NOMO-1 treated with dmso at 0.1 percent for 144 hours (cell line): ENCODE results near the gene C10orf71.

Experiments
- DNase-seq: peaks from one replicate; lab custom pipeline; 2025; ENCODE audit not compliant: unreplicated experiment; lab: John Stamatoyannopoulos, UW

Gene C10orf71, protein sequence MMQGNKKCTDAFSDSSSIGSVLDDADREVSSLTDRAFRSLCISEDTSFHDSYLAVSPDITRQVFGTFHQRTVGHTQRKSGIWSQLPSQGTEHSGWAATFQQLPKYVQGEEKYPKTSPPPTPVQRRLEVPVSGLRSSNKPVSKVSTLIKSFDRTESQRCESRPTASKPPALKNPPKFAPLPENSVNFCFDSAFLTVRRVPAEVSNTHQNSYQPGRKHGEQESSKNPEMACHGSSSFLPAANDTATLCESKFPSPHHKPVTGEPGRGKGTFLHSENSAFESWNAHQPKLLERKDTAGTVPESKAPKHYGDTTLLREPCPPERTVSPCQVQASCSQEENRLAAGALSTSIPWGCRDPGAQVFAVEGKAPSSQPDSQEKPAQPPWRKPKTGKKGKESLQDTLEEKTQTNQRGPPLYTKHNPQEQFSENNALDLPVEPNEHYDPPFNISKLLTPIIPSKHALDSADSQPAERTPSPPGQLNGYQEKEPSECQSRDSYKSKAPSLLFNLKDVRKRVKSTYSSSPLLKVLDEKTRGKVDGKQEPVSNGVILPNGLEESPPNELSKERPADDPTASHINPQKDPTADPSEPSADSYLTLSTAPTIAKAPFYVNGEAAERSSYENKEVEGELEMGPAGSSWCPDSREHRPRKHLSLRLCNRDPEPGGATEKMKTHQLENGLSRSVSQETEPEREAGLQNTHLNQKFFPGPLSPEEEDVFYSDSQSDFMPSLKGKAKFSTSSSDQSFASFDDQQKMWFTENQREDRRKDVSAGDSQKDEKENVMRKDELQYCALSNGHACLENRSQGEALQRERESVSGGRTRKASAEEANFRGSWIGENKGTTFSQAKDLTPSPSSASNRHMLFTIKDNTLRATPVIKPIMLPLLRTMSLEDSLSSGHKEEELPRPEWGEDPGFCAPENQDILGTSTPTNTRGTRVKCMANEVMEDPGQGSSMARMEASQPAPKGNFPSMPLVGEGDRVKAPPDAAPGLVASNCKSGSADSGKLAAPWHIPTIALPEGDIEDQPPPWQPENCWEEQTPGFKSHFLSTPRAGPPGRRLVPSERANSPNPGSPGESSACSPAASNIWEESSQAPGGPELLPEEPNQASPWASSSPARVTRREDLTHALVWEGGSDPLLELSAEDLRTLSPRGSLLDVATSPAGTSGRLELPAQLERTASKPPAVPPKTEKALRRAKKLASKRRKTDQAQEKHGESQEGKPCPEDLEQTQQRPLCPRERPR (N-terminal part only)

DNA sequence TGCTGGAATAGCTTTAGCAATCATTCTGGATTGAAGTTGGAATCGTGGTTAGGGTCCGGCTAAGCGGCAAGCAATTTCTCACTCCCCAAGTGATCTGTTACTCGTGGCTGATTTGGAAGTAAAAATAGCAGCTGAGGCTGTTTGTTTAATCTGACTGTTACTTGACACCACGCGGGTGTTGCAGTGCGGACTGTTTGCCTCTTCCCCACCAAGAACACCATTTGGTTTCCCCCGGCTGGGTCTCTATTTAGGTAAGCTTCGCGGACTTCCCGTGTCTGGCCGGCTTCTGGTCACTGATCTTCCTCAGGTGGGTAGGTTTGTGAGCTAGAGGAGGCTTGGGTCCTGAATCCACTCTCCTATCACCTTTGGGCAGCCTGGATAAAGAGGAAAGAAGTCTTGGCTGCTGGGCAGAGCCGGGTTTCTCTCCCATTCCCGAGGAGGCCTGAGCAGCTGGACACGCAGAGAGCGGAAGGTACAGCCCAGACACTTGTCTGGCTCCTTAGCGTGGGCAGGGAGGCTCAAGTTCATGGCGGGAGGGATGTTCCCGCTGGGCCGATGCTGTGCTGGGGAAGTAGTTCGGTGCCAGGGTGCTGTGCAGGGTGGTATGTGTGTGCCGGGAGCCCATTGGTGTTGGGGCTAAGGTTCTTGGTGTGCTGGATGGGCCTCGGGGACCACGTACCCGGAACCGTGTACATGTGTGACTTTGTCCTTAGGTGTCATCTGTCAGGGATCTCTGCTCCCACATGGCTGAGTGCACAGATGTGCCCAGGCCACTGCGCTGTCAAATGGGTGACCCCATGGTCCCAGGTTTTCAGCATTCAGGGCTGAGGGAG is at the start of gene C10orf71:
TSS of gene C10orf71 (plus strand) at position 188 of the 833 bp plus-strand sequence. CDS start 23,376 bp downstream, outside the sequence.
- no peak for DNase-seq

DNA sequence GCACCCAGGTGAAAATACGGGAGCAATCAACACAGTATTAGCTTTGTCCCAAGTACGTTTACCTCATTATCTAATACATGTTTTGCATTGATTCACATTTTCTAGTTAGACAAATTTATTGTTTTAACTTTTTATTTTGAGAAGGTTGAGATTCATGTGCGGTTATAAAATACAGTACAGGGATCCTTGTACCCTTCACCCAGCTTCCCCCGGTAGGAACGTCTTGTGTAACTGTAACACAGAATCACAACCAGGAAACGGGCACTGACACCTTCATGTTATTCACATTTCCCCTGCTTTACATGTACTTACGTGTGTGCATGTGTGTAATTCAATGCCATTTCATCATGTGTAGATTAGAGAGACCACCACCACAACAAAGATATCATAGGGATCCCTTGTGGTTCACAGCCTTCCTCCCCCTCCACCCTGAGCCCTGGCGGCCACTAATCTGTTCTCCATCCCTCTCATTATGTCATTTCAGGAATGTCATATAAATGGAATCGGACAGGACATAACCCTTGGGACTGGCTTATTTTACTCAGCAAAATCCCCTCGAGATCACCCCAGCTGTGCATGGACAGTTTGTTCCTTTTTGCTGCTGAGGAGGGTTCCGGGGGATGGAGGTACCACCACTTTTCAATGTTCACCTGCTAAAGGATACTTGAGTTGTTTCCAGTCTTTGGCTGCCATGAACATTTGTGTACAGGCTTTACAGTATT is 46.5 kb upstream of the C10orf71 start:
- no peak for DNase-seq

DNA sequence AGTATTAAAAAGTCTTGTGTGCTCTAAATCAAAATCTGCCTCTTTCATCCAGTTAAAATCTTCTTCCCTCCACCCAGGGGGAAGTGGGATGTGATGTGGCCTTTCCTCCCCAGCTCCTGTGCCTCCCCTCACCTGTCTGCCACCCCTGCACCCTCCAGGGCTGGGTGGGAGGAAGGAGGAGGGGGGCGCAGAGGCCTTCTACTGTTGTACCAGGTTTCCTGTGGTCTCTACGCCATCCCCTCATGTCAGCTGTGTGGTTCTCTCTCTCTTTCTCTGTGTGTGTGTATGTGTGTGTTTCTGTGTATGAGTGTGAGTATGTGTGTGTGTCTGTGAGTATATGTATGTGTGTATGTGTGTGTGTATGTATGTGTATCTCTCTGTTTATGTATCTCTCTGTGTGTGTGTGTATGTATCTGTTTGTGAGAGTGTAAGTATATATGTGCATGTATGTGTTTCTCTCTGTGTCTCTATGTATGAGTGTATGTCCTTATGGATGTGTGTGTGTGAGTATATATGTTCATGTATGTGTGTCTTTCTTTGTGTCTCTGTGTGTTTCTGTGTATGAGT is 45.5 kb upstream of the C10orf71 start:
- DNase-seq, result no peak

DNA sequence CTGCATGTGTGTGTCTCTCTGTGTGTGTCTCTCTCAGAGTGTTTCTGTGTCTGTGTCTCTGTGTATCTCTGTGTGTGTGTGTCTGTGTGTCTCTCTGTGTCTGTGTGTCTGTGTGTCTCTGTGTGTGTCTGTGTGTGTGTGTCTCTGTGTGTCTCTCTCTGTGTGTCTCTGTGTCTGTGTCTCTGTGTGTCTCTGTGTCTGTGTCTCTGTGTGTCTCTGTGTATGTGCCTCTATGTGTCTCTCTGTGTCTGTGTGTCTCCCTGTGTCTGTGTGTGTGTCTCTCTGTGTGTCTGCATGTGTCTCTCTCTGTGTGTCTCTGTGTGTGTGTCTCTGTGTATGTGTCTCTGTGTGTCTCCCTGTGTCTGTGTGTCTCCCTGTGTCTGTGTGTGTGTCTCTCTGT is 44.8 kb upstream of the C10orf71 start:
- DNase-seq, result no peak

DNA sequence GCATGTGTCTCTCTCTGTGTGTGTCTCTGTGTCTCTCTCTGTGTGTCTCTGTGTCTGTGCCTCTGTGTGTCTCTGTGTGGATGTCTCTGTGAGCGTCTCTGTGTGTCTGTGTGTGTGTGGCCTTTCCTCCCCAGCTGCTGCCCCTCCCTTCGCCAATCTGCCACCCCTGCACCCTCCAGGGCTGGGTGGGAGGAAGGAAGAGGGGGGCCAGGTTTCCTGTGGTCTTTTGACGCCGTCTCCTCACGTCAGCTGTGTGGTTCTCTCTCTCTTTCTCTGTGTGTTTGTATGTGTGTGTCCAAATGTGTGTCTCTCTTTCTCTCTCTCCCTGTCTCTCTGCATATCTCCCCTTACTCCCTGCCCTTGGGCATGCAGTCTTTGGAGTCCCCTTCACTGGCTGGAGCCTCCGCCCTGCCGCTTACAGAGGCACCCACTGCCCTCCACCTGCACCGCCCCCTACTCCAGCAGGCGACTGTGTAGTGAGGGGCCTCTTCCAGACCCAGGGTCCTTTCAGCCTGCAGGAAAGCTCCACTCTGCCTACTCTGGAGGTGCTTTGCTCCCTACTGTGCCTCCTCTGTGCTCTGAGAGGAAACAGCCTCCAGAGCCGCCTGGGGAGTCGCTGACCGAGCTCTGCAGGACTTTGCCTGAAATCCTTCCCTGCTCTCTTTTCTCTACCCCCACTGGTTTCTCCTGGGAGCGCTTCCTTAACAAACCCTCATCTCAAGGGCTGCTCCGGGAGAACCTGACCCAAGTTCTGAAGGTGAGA is 44.2 kb upstream of the C10orf71 start:
- no peak for DNase-seq

DNA sequence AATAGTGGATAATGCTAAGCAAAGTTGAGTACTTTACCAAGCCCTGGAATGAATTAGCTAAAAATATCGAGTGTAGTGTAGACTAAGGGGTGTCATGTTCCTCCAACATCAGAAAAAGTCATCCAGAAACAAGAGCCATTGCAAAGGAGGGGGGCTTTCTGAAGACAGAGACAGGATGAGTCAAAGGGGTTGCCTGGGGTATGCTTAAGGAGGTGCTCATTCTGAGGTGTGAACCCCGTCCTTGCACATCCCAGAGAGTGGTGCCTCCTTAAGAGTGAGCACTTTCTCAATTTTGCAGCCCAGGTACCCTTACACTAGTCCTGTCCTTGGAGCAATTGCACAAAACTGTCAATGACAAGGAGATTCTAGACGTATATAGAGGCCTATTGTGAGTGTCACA is 43.1 kb upstream of the C10orf71 start:
- no peak for DNase-seq

DNA sequence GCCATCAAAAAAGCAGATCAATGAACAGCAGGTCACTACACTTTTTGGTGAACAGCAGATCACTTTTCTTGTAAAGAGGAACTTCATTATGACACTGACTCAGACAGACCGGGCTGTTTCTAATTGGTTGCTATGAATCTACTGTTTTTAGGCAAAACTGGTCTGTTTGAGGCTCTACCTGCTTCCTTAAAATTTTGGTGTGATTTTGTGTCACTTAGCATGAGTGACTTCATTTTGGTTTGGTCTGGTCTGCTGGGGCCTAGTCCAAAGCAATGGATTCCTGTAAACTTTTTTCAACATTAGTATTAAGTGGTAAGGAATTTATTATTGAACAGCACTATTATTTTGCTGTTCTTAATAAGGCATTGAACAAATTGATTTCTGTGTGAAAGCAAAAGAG is 41.8 kb upstream of the C10orf71 start:
- peak; percentile 74 for DNase-seq

DNA sequence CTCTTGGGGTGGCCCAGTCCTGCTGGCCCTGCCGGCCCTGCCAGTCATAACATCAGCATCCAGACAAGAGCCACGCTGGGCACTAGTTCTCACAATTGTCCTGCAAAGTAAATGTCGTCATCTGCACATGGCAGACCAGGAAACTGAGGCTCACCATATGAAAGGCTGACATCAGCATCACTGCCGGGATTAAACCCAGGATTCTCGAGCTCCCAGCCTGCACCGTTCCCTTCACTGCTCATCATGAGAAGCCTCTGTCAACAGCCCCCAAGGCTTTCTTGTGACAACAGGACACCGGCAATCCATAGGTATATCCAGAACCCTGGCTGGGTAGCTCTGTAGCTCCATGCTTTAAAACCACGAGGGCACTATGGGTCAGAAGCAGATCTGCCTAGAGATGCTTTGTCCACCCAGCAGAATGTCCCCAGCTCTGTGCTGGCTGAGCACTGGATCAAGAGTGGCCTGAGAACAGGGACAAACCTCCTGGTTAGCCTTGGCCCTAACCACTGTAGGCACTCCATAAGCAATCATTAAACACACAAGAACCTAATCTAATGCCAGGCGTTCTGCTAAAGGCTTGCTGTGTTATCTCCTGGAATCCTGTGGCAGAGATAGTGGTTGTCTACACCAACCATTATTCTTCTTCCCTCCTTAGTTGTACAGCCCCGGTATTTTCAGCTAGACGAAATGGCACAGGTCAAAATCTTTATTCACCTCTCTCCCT is 41.2 kb upstream of the C10orf71 start:
- no peak for DNase-seq

DNA sequence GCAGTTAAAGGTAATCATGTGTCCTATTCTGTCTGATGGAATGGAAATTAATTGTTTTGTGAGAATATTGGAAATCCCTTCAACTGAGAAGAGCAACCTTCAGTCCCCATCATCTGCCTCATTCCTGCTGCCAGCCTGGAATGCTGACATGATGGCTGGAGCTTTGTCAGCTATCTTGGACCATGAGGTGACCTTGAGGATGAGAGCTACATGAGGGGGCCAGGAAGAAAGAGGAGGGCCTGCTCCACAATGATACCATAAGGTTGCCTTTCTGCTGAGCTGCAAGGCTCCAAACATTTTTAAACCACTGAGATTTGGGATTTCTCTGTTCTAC is 40.7 kb upstream of the C10orf71 start:
- DNase-seq, result no peak

DNA sequence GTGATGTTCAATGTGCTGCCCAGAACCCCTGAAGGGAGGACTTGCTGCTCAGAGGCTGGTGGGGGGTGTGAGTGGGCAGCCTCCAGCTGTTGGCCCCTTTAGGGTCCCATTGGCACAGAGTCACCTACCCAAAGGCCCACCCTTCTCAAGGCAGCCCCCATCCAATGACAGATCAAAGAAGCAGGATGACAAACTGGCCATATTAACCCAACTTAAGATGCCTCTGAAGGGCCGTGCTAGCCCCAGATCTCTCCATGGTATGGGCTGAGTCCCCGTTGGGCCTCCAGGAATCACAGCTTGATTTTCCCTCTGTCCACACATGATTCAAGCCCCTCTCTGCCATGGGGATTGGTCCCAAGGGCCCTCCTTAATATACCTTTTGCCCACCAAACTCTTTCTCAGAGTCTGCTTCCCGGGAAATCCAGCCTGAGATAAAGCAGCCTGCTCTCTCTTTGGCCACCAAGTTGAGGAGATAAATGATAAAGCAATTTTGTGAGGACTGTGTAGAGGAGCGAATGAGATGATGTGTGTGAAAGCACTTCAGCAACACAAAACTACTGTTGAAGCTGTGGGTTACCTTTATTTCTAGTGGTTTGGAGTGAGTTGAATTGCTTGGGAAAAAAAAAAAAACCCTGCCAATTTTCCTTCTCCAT is 38.2 kb upstream of the C10orf71 start:
- DNase-seq, result no peak

DNA sequence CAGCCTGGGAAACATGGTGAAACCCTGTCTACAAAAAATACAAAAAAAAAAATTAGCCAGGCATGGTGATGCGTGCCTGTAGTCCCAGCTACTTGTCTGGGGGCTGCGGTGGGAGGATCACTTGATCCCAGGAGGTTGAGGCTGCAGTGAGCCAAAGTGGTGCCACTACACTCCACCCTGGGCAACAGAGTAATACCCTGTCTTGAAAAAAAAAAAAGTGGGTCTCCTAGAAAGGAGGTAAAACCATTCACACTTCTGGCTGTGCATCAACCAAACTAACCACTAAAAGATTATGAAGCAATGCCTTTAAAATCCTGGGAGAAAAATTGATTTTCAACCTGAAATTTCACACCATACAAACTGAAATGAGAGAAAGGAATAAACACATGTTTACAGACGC is 35.4 kb upstream of the C10orf71 start:
- no peak for DNase-seq

DNA sequence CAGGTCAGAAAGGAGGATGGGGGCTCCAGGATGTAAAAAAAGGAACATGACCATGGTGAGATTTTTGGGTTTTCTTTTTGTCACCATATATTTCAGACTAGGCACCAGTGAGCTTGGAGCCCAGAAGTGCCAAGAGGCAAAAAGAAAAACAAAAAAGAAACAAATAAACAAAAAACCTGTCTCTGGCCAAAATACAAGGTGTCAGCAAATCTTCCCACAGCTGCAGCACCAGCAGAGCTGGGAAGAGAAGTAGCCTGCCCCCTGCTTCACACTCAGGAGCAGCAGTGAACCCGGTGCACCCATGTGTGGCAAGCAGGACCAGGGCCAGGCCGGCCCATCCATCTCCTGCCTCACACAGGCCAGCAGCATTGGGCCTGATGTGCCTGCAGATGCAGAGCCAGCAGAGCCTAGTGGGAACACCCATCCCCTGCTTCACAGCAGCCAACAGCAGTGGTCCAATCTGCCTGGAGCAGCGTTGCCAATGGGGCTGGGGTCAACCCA is 34.7 kb upstream of the C10orf71 start:
- no peak for DNase-seq

DNA sequence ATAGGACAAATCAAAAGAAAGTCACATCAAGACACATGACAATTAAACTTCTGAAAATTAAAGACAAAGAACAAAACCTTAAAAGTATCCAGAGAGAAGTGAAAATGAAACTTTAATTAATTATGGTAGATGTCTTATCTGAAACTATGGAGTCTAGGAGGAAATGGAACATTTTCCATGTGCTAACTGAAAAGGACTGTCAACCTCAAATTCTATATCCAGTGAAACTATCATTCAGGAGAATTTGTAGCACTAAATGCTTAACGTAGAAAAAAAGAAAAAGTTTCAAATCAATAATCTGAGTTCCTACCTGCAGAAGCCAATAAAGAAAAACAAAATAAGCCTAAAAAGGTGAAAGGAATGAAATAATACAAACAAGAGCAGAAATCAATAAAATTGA is 33.1 kb upstream of the C10orf71 start:
- DNase-seq, result no peak

DNA sequence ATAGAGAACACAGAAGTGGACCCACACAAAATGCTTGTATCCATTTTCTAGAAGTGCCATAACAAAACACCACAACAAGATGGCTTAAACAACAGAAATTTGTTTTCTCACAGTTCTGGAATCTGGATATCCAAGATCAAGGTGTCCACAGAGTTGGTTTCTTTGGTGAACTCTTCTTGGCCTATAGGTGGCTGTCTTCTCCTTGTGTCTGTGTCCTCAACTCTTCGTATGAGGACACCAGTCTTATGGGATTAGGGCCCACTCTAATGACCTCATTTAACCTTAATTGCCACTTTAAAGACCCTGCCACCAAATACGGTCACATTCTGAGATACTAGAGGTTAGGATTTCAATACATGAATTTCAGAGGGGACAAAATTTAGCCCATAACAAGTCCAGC is 30.8 kb upstream of the C10orf71 start:
- DNase-seq, result no peak

DNA sequence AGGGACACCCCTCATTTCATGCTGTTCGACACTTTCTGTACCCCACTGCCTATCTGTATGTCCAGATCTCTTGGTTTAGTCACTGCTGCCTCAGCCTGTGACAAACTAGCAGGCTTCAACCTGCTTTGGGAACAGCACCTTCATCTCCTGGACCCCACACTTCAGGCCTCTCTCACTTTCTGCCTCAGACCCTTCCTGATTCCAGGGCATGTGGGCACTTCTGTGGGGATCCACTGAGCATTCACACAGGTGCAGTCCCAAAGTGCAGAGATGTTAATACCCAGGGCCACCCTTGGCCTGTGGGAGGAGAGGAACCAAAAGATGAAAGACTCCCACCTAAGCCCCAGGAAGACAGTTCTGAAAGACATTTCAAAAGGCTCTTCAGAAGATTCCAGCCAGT is 29.4 kb upstream of the C10orf71 start:
- DNase-seq, result no peak

DNA sequence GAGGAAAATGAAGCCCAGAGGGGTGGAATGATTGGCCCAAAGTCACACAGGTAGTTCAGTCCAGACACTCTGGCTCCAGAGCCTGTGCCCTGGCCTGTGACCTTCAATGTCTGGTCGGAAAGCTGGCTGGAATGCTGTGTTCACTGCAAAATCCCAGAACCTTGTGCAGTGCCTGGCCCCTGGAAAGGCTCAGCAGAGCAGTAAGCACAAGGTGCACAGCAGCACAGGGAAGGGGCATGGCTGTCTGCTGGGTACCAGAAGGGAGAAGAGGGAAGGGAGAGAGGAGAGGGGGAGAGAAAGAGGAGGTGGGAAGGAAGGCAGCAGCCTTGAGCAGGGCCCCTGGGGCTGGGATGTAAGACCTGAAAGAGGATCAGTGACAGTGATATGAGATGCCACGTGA is 28.4 kb upstream of the C10orf71 start:
- DNase-seq, result no peak

DNA sequence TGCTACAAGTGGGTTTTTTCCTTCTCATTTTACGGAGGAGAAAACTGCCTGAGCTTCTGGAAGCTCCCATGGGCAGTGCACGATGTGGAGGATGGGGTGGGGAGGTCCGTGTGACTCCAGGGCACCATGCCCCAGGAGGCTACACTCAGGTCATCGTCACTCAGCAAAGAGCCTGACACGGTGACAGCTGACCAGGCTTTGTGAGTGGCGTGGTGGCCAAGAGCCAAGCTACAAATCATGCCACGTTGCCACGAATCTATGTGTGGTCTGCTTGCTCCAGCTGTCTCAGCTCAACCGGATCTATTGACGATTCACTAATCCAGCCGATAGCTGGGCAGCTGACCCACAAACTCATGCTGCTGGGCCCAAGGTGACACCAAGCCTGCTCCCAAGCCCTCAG is 27.6 kb upstream of the C10orf71 start:
- no peak for DNase-seq
